Body of pancreas (tissue), 4 donors: Measurements from ENCODE around the gene KIF23. TPM values are rescaled to one million over a fixed set of nuclear protein-coding genes. Genes with fewer than 3 reads are reported as not detected.

Experiments used
- ATAC-seq: fragments of 150-250 bp; one replicate; pipeline ENCODE4 v1.9.1; 2016
- DNase-seq, 4 donors: peaks; one replicate each; pipeline ENCODE4 v3.0.0-alpha.2; 2019
- H3K27ac ChIP-seq, 4 donors: fragments of 200-600 bp; sonication (generic); 1 replicate in 3 of 4; 2 replicates in 1 of 4; pipeline versions ENCODE4 v1.5.1 to v1.6.1; 2016 to 2019; ENCODE audit warnings: mild to moderate bottlenecking in 1 of 4, mixed read lengths in 1 of 4, moderate library complexity in 1 of 4
- H3K27me3 ChIP-seq, 2 donors: fragments of 200-600 bp; sonication (generic); one replicate each; pipeline ENCODE4 v1.6.0; 2016; ENCODE audit warnings: mild to moderate bottlenecking in 1 of 2
- H3K36me3 ChIP-seq, 2 donors: fragments of 200-600 bp; sonication (generic); replicated peaks in 1 of 2; 2 replicates each; pipeline ENCODE4 v1.5.1; 2016; ENCODE audit warnings: low read depth in 2 of 2; ENCODE audit not compliant: insufficient read depth in 1 of 2
- H3K4me1 ChIP-seq: fragments of 200-600 bp; sonication (generic); one replicate; pipeline ENCODE4 v1.6.0; 2016
- H3K4me3 ChIP-seq, 2 donors: fragments of 200-600 bp; sonication (generic); 1 replicate in 1 of 2; 2 replicates in 1 of 2; pipeline ENCODE4 v1.5.1; 2016 to 2019
- H3K9me3 ChIP-seq, 3 donors: fragments of 200-600 bp; sonication (generic); 1 replicate in 2 of 3; 2 replicates in 1 of 3; pipeline ENCODE4 v1.5.1; 2016
- POLR2A ChIP-seq, 3 donors: fragments of 450-650 bp; IDR thresholded peaks; one replicate each; pipeline ENCODE4 v1.6.1; 2016; ENCODE audit warnings: antibody characterized with exemption in 3 of 3, mild to moderate bottlenecking in 2 of 3
- WGBS, 2 donors: methylation state at CpG; one replicate each; pipeline ENCODE4 v1.1.5; 2017; 5-methylcytosine and 5-hydroxymethylcytosine counted together
- intact Hi-C: fragments of 100-400 bp; cut with DNase I; formaldehyde crosslinking; loops from one replicate; pipeline ENCODE4 v1.15.1; 2023
- total RNA-seq, 2 donors: library from RNA; depleted of rRNA; stranded (reverse); fragments of >200 nt; gene quantifications; one replicate each; pipeline ENCODE4 v1.1.0, GENCODE V29; 2016
- TF ChIP-seq, protein P1 (sequence below), 7 experiments: fragments of 450-650 bp in 4 of 7; fragments of 200-600 bp in 3 of 7; sonication (generic) in 3 of 7; IDR thresholded peaks; one replicate each; pipeline ENCODE4 v1.5.1; 2016 to 2019; ENCODE audit warnings: antibody characterized with exemption in 7 of 7

The KIF23 gene
- total RNA-seq, 2 donors from 2014 or later = 0.99 to 2.9 TPM

DNA sequence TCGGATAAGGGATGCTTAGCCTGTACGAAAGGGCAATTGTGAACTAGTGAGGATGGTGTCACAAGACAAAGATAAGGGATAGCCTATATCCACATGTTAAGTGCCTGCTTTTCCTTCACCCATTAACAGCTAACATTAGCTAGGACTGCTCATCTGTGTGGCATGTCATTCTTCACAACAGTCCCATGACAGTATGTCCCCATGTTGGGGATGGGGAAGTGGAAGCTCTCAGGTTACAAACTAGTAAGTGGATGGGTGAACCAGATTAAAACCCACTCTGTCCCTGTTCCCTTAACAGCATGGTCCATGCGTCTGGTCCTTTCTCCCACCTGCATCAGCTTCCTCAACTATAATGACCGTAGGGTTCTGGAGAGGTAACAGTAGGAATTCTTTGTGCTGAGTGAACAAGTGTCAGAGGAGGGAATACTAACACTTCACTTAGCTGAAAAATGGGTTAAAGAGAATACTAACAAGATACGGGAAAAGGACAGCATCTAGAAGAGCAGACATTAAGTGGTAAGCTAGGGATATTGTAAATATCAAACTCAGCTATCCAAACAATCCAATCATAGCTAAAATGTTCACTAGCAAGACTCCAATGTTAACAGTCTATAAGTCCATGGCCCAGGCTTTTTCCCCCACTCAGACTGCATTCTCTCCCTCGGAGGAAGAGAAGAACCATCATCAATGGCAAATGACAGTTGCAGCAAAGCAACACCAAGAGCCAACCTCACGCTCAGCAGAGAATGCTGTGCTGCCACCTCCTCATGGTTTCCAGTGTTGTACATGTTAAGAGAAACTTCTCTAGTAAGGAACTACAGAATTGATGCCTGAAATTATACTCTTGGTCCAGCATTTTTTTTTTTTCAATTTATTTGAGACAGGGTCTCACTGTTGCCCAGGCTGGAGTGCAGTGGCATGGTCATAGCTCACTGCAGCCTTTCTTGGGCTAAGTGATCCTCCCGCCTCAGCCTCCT, 43.4 kb downstream of the KIF23 start:
- Histone ChIP-seq H3K4me3 (no peak overlapping the region), H3K36me3 (peaks cover 0 to 8% of the 10 kb centered on the region in 2 donors), H3K4me1 (peaks cover 22% of the 10 kb centered on the region), H3K27ac (no peak overlapping the region), H3K9me3 (no peaks in the 10 kb centered on the region), H3K27me3 (no peaks in the 10 kb centered on the region)
- no peak for TF ChIP-seq POLR2A (IDR thresholded peaks at IDR 0.05)
- TF ChIP-seq, protein P1, sequence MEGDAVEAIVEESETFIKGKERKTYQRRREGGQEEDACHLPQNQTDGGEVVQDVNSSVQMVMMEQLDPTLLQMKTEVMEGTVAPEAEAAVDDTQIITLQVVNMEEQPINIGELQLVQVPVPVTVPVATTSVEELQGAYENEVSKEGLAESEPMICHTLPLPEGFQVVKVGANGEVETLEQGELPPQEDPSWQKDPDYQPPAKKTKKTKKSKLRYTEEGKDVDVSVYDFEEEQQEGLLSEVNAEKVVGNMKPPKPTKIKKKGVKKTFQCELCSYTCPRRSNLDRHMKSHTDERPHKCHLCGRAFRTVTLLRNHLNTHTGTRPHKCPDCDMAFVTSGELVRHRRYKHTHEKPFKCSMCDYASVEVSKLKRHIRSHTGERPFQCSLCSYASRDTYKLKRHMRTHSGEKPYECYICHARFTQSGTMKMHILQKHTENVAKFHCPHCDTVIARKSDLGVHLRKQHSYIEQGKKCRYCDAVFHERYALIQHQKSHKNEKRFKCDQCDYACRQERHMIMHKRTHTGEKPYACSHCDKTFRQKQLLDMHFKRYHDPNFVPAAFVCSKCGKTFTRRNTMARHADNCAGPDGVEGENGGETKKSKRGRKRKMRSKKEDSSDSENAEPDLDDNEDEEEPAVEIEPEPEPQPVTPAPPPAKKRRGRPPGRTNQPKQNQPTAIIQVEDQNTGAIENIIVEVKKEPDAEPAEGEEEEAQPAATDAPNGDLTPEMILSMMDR (IDR thresholded peaks at IDR 0.05) = no peak
- WGBS, 2 donors = 83 to 88% methylated on average over 8 of the region's 8 CpGs
- ATAC-seq (no peak), DNase-seq (no peak)
- intact Hi-C loops = no loop called here

DNA sequence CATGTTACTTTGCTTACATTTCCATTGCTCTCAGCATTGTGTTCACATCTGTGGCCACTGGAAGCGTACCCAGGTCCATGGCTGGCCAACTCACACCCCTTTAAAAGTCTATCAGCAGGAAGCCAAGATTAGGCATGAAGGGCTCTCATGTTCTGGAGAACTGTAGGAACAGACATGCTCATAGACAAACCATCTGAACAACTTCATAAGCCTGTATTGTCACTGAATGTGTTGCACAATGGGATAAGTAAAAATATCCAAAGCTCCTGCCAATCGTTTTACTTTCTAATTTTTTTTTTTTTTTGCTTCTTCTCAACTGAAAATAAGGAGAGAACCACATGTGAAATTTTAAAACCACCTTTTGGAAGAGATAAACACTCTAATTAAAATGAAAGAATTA, 44.9 kb downstream of the KIF23 start:
- Histone ChIP-seq H3K27me3 (no peaks in the 10 kb centered on the region), H3K27ac (no peak overlapping the region), H3K4me1 (peaks cover 24% of the 10 kb centered on the region), H3K9me3 (no peaks in the 10 kb centered on the region), H3K4me3 (no peak overlapping the region), H3K36me3 (peaks cover 0 to 8% of the 10 kb centered on the region in 2 donors)
- intact Hi-C loops = no loop called here
- DNase-seq = no peak
- ATAC-seq = no peak
- WGBS, 2 donors = 60 to 64% methylated on average over 2 of the region's 2 CpGs
- no peak for TF ChIP-seq POLR2A (IDR thresholded peaks at IDR 0.05)

DNA sequence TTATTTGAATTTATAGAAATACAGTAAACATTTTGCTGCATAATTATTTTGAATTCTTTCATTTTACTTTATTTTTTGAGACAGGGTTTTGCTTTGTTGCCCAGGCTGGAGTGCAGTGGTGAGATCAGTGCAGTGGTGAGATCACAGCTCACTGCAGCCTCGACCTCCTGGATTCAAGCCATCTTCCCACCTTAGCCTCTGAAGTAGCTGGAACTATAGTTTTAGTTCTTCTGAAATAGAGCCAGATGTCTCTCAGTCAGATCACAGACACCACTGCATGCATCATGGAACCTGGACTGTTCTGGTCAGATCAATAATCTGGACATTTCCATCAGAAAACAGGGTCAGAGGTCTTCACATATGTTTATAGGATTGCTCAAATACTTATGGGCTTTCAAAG, 46.3 kb downstream of the KIF23 start:
- Histone ChIP-seq H3K9me3 (no peaks in the 10 kb centered on the region), H3K4me3 (no peak overlapping the region), H3K27ac (no peak overlapping the region), H3K36me3 (peaks cover 0 to 8% of the 10 kb centered on the region in 2 donors), H3K4me1 (peaks cover 10% of the 10 kb centered on the region), H3K27me3 (no peaks in the 10 kb centered on the region)
- ATAC-seq (no peak), DNase-seq (no peak)
- 18 to 38% methylated on average over 1 of the region's 1 CpG for WGBS, 2 donors
- intact Hi-C loops = no loop called here
- TF ChIP-seq, protein P1 (IDR thresholded peaks at IDR 0.05) = no peak
- no peak for TF ChIP-seq POLR2A (IDR thresholded peaks at IDR 0.05)

DNA sequence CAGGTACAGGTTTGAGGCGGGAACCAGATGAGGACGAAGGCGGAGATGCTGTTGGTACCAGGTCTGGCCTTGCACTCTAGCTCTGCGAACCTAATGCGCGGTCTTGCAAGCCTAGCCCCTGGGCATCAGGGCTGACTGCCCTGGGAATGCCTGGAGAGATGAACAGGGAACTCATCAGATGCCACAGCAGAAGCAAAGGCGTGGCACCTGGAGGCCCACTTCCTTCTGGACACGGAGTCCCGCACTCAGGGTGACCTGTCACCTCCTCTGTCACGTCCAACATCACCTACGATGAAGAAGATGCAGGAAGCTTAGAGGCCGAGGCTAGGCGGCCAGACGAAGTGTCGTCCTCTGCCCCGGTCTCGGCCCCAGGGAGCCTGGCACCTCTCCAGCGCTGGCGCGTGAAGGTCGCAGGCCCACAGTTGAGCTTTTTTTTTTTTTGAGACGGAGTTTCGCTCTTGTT, 47.9 kb downstream of the KIF23 start:
- peak overlapping the region in 1 of 2 donors; percentile 11 for H3K4me3 ChIP-seq
- peaks cover 9% of the 10 kb centered on the region for H3K4me1 ChIP-seq
- TF ChIP-seq POLR2A (IDR thresholded peaks at IDR 0.05) = no peak
- TF ChIP-seq, protein P1 (IDR thresholded peaks at IDR 0.05) = no peak
- intact Hi-C loops = no loop called here
- ATAC-seq (peak; percentile 8), DNase-seq (peak; percentile 45 to 65 (median 56))
- no peaks in the 10 kb centered on the region for H3K36me3 ChIP-seq
- 36 to 49% methylated on average over 18 to 23 of the region's 23 CpGs for WGBS, 2 donors
- H3K9me3 ChIP-seq = no peaks in the 10 kb centered on the region
- H3K27ac ChIP-seq = peak overlapping the region in 3 of 4 donors; percentile 78 to 91 (median 88)
- no peaks in the 10 kb centered on the region for H3K27me3 ChIP-seq

- WGBS, 2 donors = 1 to 2% methylated on average over 13 to 46 of the region's 46 CpGs
- peaks cover 9% of the 10 kb centered on the region for H3K4me1 ChIP-seq
- no peaks in the 10 kb centered on the region for H3K9me3 ChIP-seq
- DNase-seq = peak; percentile 95 to 96 (median 95)
- H3K27ac ChIP-seq = peak overlapping the region; percentile 68 to 91 (median 83)
- TF ChIP-seq POLR2A (IDR thresholded peaks at IDR 0.05) = peak; percentile 21 to 88 (median 87)
- TF ChIP-seq, protein P1 (IDR thresholded peaks at IDR 0.05) = peak; percentile 67 to 97 (median 95)
- no peaks in the 10 kb centered on the region for H3K36me3 ChIP-seq
- ATAC-seq = peak; percentile 98
- H3K27me3 ChIP-seq = no peaks in the 10 kb centered on the region
- peak overlapping the region; percentile 10 to 13 for H3K4me3 ChIP-seq
- intact Hi-C loops = no loop called here
Observed at GRCh38 chr15:69462493-69463181, 48.5 kb downstream of the KIF23 start.
